Ovary (tissue), 9 donors: ENCODE data around the gene CEP112. TPM values are rescaled to one million over a fixed set of nuclear protein-coding genes. Genes with fewer than 3 reads are reported as not detected.
A peak's percentile ranks its signal among the peaks of the same experiment; 100 is the strongest.

Experiments
- DNase-seq, 5 donors: peaks; one replicate each; pipeline ENCODE4 v3.0.0-alpha.2; 2019 to 2020
- H3K27ac ChIP-seq, 2 donors: fragments of 200-600 bp; one replicate each; pipeline versions ENCODE4 v1.5.1 to v1.8.0; 2019 to 2022
- H3K27me3 ChIP-seq: fragments of 200-600 bp; one replicate; pipeline ENCODE4 v1.8.0; 2022
- H3K36me3 ChIP-seq: fragments of 200-600 bp; sonication (generic); one replicate; pipeline ENCODE4 v1.5.1; 2019
- H3K4me1 ChIP-seq: one replicate; pipeline ENCODE4 v1.8.1; 2013; ENCODE audit warnings: mild to moderate bottlenecking, moderate library complexity; ENCODE audit not compliant: insufficient read depth
- H3K4me3 ChIP-seq: fragments of 200-600 bp; sonication (generic); one replicate; pipeline ENCODE4 v1.5.1; 2017
- H3K9me3 ChIP-seq, 2 donors: fragments of 200-600 bp in 1 of 2; sonication (generic) in 1 of 2; one replicate each; pipeline versions ENCODE4 v1.5.1 to v1.8.1; 2013 to 2019; ENCODE audit warnings: mild to moderate bottlenecking in 1 of 2, moderate library complexity in 1 of 2
- EP300 ChIP-seq: sonication (generic); formaldehyde crosslinking; IDR thresholded peaks from one replicate; pipeline ENCODE4 v1.6.1; 2017; ENCODE audit warnings: antibody characterized with exemption
- POLR2A ChIP-seq: fragments of 450-650 bp; IDR thresholded peaks from one replicate; pipeline ENCODE4 v1.6.1; 2017; ENCODE audit warnings: antibody characterized with exemption, mild to moderate bottlenecking, moderate library complexity
- WGBS, 3 donors: extraction: QIAGEN DNeasy Blood & Tissue Kit in 1 of 3; methylation state at CpG; one replicate each; pipeline versions ENCODE4 v1.1.5 to v1.1.7; 2013 to 2017; 5-methylcytosine and 5-hydroxymethylcytosine counted together
- intact Hi-C, 4 donors: fragments of 100-400 bp; cut with DNase I; formaldehyde crosslinking; loops; one replicate each; pipeline versions ENCODE4 v1.11.0 to v1.15.1; 2022 to 2023
- polyA plus RNA-seq, 2 donors: library from polyadenylated mRNA; stranded (reverse); fragments of 200-250 nt in 1 of 2; fragments of 350-450 nt in 1 of 2; fragmentation: Illumina TruSeq in 1 of 2; extraction: RNeasy Lipid Tissue Mini Kit (QIAGEN cat#74804) in 1 of 2; gene quantifications; one replicate each; pipeline ENCODE4 v1.2.3, GENCODE V29; 2013 to 2014
- total RNA-seq, 7 donors: library from RNA; depleted of rRNA in 2 of 7; stranded (reverse); fragments of >200 nt in 2 of 7; fragmentation: NEBNext Ultra II Directional in 3 of 7; extraction: Animal tissue kit (Norgen Biotek cat#: 25700) in 3 of 7; gene quantifications; one replicate each; pipeline versions ENCODE4 v1.1.0 to v1.2.4, GENCODE V29; 2016 to 2023
- TF ChIP-seq, protein P1 (sequence below), 3 donors: fragments of 450-650 bp in 2 of 3; fragments of 200-600 bp in 1 of 3; IDR thresholded peaks; one replicate each; pipeline versions ENCODE4 v1.5.1 to v1.8.0; 2016 to 2022; ENCODE audit warnings: antibody characterized with exemption in 3 of 3, mild to moderate bottlenecking in 1 of 3
- donor health status: DM: no; HTN: no; CAD: no; lungs with moderate emphysema.
- donor health status: DM: no; HTN: no; CAD: no.
- donor health status: Bipolar disorder and iron deficiency.
- donor health status: DM: yes; HTN: yes; CAD: no.
- donor health status: DM: no; HTN: no; CAD: no.
- donor health status: DM: yes; HTN: yes; CAD: no.

CEP112 gene
- total and polyA plus RNA-seq, 9 donors, result 9.3 to 25.5 (median 16.9) TPM

DNA sequence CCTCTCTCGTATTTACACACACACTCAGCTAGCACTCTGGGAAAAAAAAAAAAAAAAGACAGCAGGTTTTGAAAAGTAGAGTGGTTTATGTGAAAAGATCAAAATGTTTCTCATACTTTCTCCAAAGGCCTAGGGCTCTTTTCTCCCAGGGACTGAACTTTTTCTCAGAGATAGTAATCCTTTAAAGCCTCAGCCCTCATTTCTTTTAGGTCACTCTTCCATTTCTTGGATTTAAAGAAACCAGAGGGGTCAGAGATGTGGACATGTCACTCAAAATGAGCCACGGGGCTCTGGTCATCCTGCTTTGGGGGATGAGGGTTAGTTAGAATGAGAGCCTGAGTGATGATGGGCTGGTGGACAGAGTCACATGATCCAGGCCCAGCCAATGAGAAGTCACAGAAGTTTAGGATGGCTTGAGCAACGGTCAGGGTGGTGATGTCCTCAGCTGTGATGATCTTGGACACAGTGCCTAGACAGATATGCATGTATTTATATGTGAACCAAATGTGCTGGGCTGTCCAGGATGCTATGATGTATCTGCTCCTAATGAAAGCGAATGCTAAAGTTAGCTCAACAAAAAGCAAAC lies 596.8 kb downstream of the CEP112 start:
- Histone ChIP-seq H3K9me3 (no peaks in the 10 kb centered on the region), H3K4me1 (peaks cover 3% of the 10 kb centered on the region), H3K27ac (peak overlapping the region in 1 of 2 donors; percentile 31), H3K36me3 (no peaks in the 10 kb centered on the region), H3K4me3 (no peak overlapping the region), H3K27me3 (no peaks in the 10 kb centered on the region)
- DNase-seq, result no peak
- TF ChIP-seq, protein P1, sequence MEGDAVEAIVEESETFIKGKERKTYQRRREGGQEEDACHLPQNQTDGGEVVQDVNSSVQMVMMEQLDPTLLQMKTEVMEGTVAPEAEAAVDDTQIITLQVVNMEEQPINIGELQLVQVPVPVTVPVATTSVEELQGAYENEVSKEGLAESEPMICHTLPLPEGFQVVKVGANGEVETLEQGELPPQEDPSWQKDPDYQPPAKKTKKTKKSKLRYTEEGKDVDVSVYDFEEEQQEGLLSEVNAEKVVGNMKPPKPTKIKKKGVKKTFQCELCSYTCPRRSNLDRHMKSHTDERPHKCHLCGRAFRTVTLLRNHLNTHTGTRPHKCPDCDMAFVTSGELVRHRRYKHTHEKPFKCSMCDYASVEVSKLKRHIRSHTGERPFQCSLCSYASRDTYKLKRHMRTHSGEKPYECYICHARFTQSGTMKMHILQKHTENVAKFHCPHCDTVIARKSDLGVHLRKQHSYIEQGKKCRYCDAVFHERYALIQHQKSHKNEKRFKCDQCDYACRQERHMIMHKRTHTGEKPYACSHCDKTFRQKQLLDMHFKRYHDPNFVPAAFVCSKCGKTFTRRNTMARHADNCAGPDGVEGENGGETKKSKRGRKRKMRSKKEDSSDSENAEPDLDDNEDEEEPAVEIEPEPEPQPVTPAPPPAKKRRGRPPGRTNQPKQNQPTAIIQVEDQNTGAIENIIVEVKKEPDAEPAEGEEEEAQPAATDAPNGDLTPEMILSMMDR (IDR thresholded peaks at IDR 0.05), result no peak
- TF ChIP-seq POLR2A (no peak), EP300 (no peak)
- 51 to 60% (median 59%) methylated on average over 4 of the region's 4 CpGs for WGBS, 3 donors
- intact Hi-C loops, result no loop called here

DNA sequence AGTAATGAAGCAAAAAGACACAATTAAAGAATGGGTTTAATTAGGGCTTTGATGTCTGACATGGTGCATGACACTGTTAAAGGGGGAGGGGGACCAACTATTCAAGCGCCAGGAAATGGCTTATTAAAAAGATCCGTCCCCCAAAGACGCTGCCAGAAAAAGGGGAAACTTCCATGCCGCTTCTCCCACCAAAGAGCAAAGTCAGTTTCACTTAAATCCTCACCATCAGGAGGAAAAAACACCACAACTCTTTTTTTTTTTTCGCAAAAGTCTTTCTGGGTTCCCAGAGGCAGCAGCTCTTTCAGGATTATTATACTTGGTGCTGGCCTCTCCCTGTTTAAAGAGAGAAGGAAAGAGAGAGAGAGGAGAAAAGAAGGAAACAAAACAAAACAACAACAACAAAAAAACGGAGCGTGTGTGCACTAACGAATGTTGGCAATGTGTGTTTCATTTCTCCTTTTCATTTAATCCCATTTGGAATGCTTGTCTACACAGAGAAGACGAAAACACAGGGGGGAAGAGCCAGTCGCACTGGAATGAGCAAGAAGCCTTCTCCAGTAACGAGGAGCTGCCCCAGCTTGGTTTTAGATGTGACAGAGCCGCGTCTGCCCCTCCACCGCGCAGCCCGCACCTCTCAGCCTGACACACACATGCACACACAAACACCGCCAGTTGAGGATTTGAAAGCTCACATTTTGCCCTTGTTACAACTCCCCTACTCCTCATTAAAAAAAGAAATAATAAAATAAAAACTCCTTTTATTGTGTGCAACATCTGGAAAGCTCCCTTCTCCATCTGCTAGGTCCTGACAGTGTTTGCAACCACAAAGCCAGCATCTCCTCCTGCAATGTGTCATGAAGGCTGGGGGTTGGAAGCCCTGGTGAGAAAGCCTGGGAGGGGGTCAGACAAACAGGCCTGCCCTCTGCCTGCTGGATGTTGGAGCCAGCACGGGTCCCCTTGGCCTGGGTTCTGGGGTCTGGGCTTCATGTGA lies 597.8 kb downstream of the CEP112 start:
- H3K9me3 ChIP-seq, result no peaks in the 10 kb centered on the region
- no peak for TF ChIP-seq POLR2A
- no peak for TF ChIP-seq EP300
- TF ChIP-seq, protein P1 (IDR thresholded peaks at IDR 0.05), result no peak
- H3K4me3 ChIP-seq, result peak overlapping the region; percentile 13
- WGBS, 3 donors, result 5 to 15% (median 7%) methylated on average over 18 of the region's 18 CpGs
- no peaks in the 10 kb centered on the region for H3K36me3 ChIP-seq
- no peaks in the 10 kb centered on the region for H3K4me1 ChIP-seq
- peak overlapping the region; percentile 31 to 64 for H3K27ac ChIP-seq
- peak in 2 of 5 donors; percentile 16 to 30 for DNase-seq
- H3K27me3 ChIP-seq, result no peaks in the 10 kb centered on the region
- intact Hi-C loops, result no loop called here

DNA sequence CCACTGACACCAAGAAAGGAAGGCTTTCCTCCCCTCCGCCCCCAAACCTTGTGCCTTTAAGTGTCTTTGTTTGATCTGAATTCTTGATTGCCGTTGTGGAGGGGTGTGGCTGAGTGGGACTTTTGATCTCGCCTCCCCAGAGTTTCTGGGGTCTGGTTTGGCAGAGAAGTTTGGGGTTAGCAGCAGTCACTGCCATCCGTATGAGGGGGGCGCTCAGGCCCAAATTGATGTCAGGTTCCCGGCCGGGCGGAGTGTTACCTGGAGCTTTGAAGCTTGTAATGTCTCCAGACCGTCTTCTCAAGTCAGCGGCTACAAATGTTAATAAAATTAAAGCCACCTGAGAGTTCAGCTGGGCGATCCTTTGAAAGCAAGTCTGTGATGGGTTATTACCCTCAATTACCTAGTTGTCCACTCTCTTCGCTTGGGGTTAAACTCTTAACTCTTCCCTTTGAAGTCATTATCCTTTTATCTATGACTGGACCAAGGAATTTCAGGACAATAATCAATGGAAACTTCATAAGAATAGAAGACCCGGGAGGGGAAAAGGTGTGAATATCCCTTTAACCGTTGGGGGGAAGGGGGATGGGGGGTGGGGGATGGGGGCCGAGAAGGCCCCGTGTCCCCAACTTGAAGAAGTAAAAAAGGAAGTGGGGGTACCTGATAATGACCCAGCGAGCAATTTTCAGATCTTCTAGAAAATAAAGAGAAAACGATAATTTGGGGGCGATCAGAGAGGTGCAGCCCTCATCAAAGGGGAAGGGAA lies 598.7 kb downstream of the CEP112 start:
- Histone ChIP-seq H3K9me3 (no peaks in the 10 kb centered on the region), H3K4me1 (no peaks in the 10 kb centered on the region), H3K27me3 (no peaks in the 10 kb centered on the region), H3K27ac (no peak overlapping the region), H3K4me3 (no peak overlapping the region), H3K36me3 (no peaks in the 10 kb centered on the region)
- intact Hi-C loops, result no loop called here
- no peak for DNase-seq
- TF ChIP-seq POLR2A (no peak), EP300 (no peak)
- TF ChIP-seq, protein P1 (IDR thresholded peaks at IDR 0.05), result no peak
- 75 to 77% (median 76%) methylated on average over 19 of the region's 19 CpGs for WGBS, 3 donors
